Measurements from ENCODE around the gene SLMAP.
A peak's percentile ranks its signal among the peaks of the same experiment; 100 is the strongest.

SLMAP gene

GRCh38 chr3:57749542-57749941, 6.6 kb upstream of the SLMAP start:
- H3K27ac ChIP-seq: no peak overlapping the region
- TF ChIP-seq CTCF (conservative IDR thresholded peaks at IDR 0.05; ENCODE audit: low read depth, low read length): no peak
- H3K4me3 ChIP-seq (IDR thresholded peaks at IDR 0.05; ENCODE audit: insufficient read depth, low read depth, low read length): no peak overlapping the region
- no peaks in the 10 kb centered on the region for H3K79me2 ChIP-seq (ENCODE audit: insufficient read depth, low read depth)
- no peaks in the 10 kb centered on the region for H4K20me1 ChIP-seq (ENCODE audit: insufficient read depth)
- H2AFZ ChIP-seq (ENCODE audit: low read depth): no peak overlapping the region
- H3K4me1 ChIP-seq (ENCODE audit: low read depth, poor library complexity, severe bottlenecking): no peaks in the 10 kb centered on the region
- H3K36me3 ChIP-seq (ENCODE audit: insufficient read depth): no peaks in the 10 kb centered on the region
- no peaks in the 10 kb centered on the region for H3K27me3 ChIP-seq (ENCODE audit: insufficient read depth, low read depth)
- no peak overlapping the region for H3K4me2 ChIP-seq
- no peak overlapping the region for H3K9ac ChIP-seq

GRCh38 chr3:57752307-57752706, 3.8 kb upstream of the SLMAP start:
- Histone ChIP-seq H3K27ac (no peak overlapping the region), H2AFZ (ENCODE audit: low read depth) (no peak overlapping the region), H4K20me1 (ENCODE audit: insufficient read depth) (no peaks in the 10 kb centered on the region), H3K4me3 (IDR thresholded peaks at IDR 0.05; ENCODE audit: insufficient read depth, low read depth, low read length) (no peak overlapping the region), H3K9ac (no peak overlapping the region), H3K79me2 (ENCODE audit: insufficient read depth, low read depth) (peaks cover 5% of the 10 kb centered on the region), H3K27me3 (ENCODE audit: insufficient read depth, low read depth) (no peaks in the 10 kb centered on the region), H3K4me1 (ENCODE audit: low read depth, poor library complexity, severe bottlenecking) (no peaks in the 10 kb centered on the region), H3K4me2 (no peak overlapping the region), H3K36me3 (ENCODE audit: insufficient read depth) (no peaks in the 10 kb centered on the region)
- no peak for TF ChIP-seq CTCF (conservative IDR thresholded peaks at IDR 0.05; ENCODE audit: low read depth, low read length)

GRCh38 chr3:57753016-57753415, 3.1 kb upstream of the SLMAP start:
- no peaks in the 10 kb centered on the region for H3K27me3 ChIP-seq (ENCODE audit: insufficient read depth, low read depth)
- no peak overlapping the region for H3K4me3 ChIP-seq (IDR thresholded peaks at IDR 0.05; ENCODE audit: insufficient read depth, low read depth, low read length)
- no peak for TF ChIP-seq CTCF (conservative IDR thresholded peaks at IDR 0.05; ENCODE audit: low read depth, low read length)
- peaks cover 7% of the 10 kb centered on the region for H3K4me1 ChIP-seq (ENCODE audit: low read depth, poor library complexity, severe bottlenecking)
- no peak overlapping the region for H3K4me2 ChIP-seq
- no peak overlapping the region for H2AFZ ChIP-seq (ENCODE audit: low read depth)
- no peak overlapping the region for H3K9ac ChIP-seq
- no peaks in the 10 kb centered on the region for H4K20me1 ChIP-seq (ENCODE audit: insufficient read depth)
- no peak overlapping the region for H3K27ac ChIP-seq
- H3K36me3 ChIP-seq (ENCODE audit: insufficient read depth): no peaks in the 10 kb centered on the region
- peaks cover 12% of the 10 kb centered on the region for H3K79me2 ChIP-seq (ENCODE audit: insufficient read depth, low read depth)

- Histone ChIP-seq H3K4me2 (peak overlapping the region; percentile 49; the same call in 1 of the 2 replicates), H3K79me2 (ENCODE audit: insufficient read depth, low read depth) (peaks cover 34% of the 10 kb centered on the region)
- TF ChIP-seq CTCF (conservative IDR thresholded peaks at IDR 0.05; ENCODE audit: low read depth, low read length): no peak
Measured at GRCh38 chr3:57755368-57755675, 787 bp upstream of the SLMAP start.

More at GRCh38 chr3:57755368-57755675, 787 bp upstream of the SLMAP start:
- H3K27ac ChIP-seq: peak overlapping the region; percentile 84
- H4K20me1 ChIP-seq (ENCODE audit: insufficient read depth): no peaks in the 10 kb centered on the region
- no peaks in the 10 kb centered on the region for H3K27me3 ChIP-seq (ENCODE audit: insufficient read depth, low read depth)
- H3K36me3 ChIP-seq (ENCODE audit: insufficient read depth): no peaks in the 10 kb centered on the region; the same call in 1 of the 2 replicates
- H2AFZ ChIP-seq (ENCODE audit: low read depth): peak overlapping the region; percentile 94
- peak overlapping the region; percentile 77 for H3K4me3 ChIP-seq (IDR thresholded peaks at IDR 0.05; ENCODE audit: insufficient read depth, low read depth, low read length)
- H3K4me1 ChIP-seq (ENCODE audit: low read depth, poor library complexity, severe bottlenecking): peaks cover 19% of the 10 kb centered on the region
- peak overlapping the region; percentile 94 for H3K9ac ChIP-seq

Data from KMS-11 (cell line).